Measurements from ENCODE around the gene RGMB. TPM values are rescaled to one million over a fixed set of nuclear protein-coding genes. Genes with fewer than 3 reads are reported as not detected.
A peak's percentile ranks its signal among the peaks of the same experiment; 100 is the strongest.
"Not testable (repeated sequence)": the region's sequence is repeated elsewhere in the genome, so short reads cannot be mapped to it uniquely, and the experiment has no call there.

RGMB gene, protein sequence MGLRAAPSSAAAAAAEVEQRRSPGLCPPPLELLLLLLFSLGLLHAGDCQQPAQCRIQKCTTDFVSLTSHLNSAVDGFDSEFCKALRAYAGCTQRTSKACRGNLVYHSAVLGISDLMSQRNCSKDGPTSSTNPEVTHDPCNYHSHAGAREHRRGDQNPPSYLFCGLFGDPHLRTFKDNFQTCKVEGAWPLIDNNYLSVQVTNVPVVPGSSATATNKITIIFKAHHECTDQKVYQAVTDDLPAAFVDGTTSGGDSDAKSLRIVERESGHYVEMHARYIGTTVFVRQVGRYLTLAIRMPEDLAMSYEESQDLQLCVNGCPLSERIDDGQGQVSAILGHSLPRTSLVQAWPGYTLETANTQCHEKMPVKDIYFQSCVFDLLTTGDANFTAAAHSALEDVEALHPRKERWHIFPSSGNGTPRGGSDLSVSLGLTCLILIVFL
- total RNA-seq (27.9 TPM), polyA plus RNA-seq (1 to 10 TPM; 3.9 to 4.3 (median 4.3) TPM)

- Histone ChIP-seq H3K4me3 (ENCODE audit: low read depth, low read length) (peak within 1 kb of the TSS; percentile 93), H3K9me3 (ENCODE audit: control insufficient read depth in 2 of 2, low read length in 2 of 2) (no peaks in the 10 kb centered on the region), H3K4me1 (ENCODE audit: control insufficient read depth, insufficient read depth, low read length, poor library complexity, severe bottlenecking) (peaks cover 65% of the 10 kb centered on the region), H3K27ac (ENCODE audit: insufficient read depth, low read length, poor library complexity, severe bottlenecking) (peak within 1 kb of the TSS; percentile 72), H3K27me3 (ENCODE audit: control insufficient read depth, insufficient read depth, low read length) (peaks cover 7% of the 10 kb centered on the region), H3K36me3 (ENCODE audit: control insufficient read depth, insufficient read depth, low read length) (no peaks in the 10 kb centered on the region)
- ATAC-seq (ENCODE audit: low read depth in 2 of 2), result peak; percentile 88 to 90
- Mint-ChIP-seq H3K27ac (peak within 1 kb of the TSS; percentile 95 to 98 (median 97)), H3K27me3 (peaks cover 43% of the 10 kb centered on the region), H3K9me3 (peaks cover 0 to 4% (median 0%) of the 10 kb centered on the region in 7 donors), H3K4me1 (peaks cover 24 to 80% (median 56%) of the 10 kb centered on the region in 4 donors), H3K36me3 (no peaks in the 10 kb centered on the region), H3K4me3 (peak within 1 kb of the TSS; percentile 99 to 100 (median 100))
- DNase-seq, result peak; percentile 88 to 95 (median 91)
These were observed at the start of gene RGMB for GRCh38 chr5:98773464-98774191. TSS of gene RGMB (plus strand) at chr5:98773663. CDS start at chr5:98774071, 408 bp downstream.

GRCh38 chr5:98726258-98726657 lies 47.2 kb upstream of the RGMB start:
- Mint-ChIP-seq H3K27ac (no peak overlapping the region), H3K4me1 (no peaks in the 10 kb centered on the region)
- H3K4me3 ChIP-seq (ENCODE audit: low read depth, low read length), result no peak overlapping the region

GRCh38 chr5:98727686-98728085 lies 45.8 kb upstream of the RGMB start:
- Histone ChIP-seq H3K4me3 (ENCODE audit: low read depth, low read length) (no peak overlapping the region), H3K27ac (ENCODE audit: insufficient read depth, low read length, poor library complexity, severe bottlenecking) (no peak overlapping the region), H3K27me3 (ENCODE audit: control insufficient read depth, insufficient read depth, low read length) (peaks cover 2% of the 10 kb centered on the region), H3K36me3 (ENCODE audit: control insufficient read depth, insufficient read depth, low read length) (no peaks in the 10 kb centered on the region), H3K9me3 (ENCODE audit: control insufficient read depth in 2 of 2, low read length in 2 of 2) (no peaks in the 10 kb centered on the region), H3K4me1 (ENCODE audit: control insufficient read depth, insufficient read depth, low read length, poor library complexity, severe bottlenecking) (no peaks in the 10 kb centered on the region)
- no peak overlapping the region for H3K4me3 Mint-ChIP-seq
- H3K4me1 Mint-ChIP-seq, result no peaks in the 10 kb centered on the region
- no peak overlapping the region for H3K27ac Mint-ChIP-seq
- H3K9me3 Mint-ChIP-seq, result no peaks in the 10 kb centered on the region
- no peaks in the 10 kb centered on the region for H3K36me3 Mint-ChIP-seq
- DNase-seq (no peak), ATAC-seq (ENCODE audit: low read depth in 2 of 2) (no peak)
- H3K27me3 Mint-ChIP-seq, result no peaks in the 10 kb centered on the region

More at GRCh38 chr5:98726258-98726657, 47.2 kb upstream of the RGMB start:
- H3K9me3 ChIP-seq (ENCODE audit: control insufficient read depth in 2 of 2, low read length in 2 of 2), result no peaks in the 10 kb centered on the region
- H3K27ac ChIP-seq (ENCODE audit: insufficient read depth, low read length, poor library complexity, severe bottlenecking), result no peak overlapping the region
- ATAC-seq (ENCODE audit: low read depth in 2 of 2) (no peak), DNase-seq (no peak)
- H3K4me1 ChIP-seq (ENCODE audit: control insufficient read depth, insufficient read depth, low read length, poor library complexity, severe bottlenecking), result no peaks in the 10 kb centered on the region
- Mint-ChIP-seq H3K9me3 (peaks cover 0 to 3% (median 0%) of the 10 kb centered on the region in 7 donors), H3K27me3 (no peaks in the 10 kb centered on the region), H3K4me3 (no peak overlapping the region), H3K36me3 (no peaks in the 10 kb centered on the region)
- no peaks in the 10 kb centered on the region for H3K36me3 ChIP-seq (ENCODE audit: control insufficient read depth, insufficient read depth, low read length)
- no peaks in the 10 kb centered on the region for H3K27me3 ChIP-seq (ENCODE audit: control insufficient read depth, insufficient read depth, low read length)

GRCh38 chr5:98734646-98735045 lies 38.8 kb upstream of the RGMB start:
- Histone ChIP-seq H3K27ac (ENCODE audit: insufficient read depth, low read length, poor library complexity, severe bottlenecking) (no peak overlapping the region), H3K36me3 (ENCODE audit: control insufficient read depth, insufficient read depth, low read length) (no peaks in the 10 kb centered on the region), H3K4me1 (ENCODE audit: control insufficient read depth, insufficient read depth, low read length, poor library complexity, severe bottlenecking) (no peaks in the 10 kb centered on the region), H3K9me3 (ENCODE audit: control insufficient read depth in 2 of 2, low read length in 2 of 2) (no peaks in the 10 kb centered on the region), H3K27me3 (ENCODE audit: control insufficient read depth, insufficient read depth, low read length) (peaks cover 5% of the 10 kb centered on the region), H3K4me3 (ENCODE audit: low read depth, low read length) (no peak overlapping the region)
- ATAC-seq (ENCODE audit: low read depth in 2 of 2) (no peak), DNase-seq (no peak)
- peaks cover 9% of the 10 kb centered on the region for H3K27me3 Mint-ChIP-seq
- no peak overlapping the region for H3K4me3 Mint-ChIP-seq
- H3K27ac Mint-ChIP-seq, result no peak overlapping the region
- peaks cover 0 to 5% (median 0%) of the 10 kb centered on the region in 7 donors for H3K9me3 Mint-ChIP-seq
- H3K4me1 Mint-ChIP-seq, result no peaks in the 10 kb centered on the region
- no peaks in the 10 kb centered on the region for H3K36me3 Mint-ChIP-seq

DNA sequence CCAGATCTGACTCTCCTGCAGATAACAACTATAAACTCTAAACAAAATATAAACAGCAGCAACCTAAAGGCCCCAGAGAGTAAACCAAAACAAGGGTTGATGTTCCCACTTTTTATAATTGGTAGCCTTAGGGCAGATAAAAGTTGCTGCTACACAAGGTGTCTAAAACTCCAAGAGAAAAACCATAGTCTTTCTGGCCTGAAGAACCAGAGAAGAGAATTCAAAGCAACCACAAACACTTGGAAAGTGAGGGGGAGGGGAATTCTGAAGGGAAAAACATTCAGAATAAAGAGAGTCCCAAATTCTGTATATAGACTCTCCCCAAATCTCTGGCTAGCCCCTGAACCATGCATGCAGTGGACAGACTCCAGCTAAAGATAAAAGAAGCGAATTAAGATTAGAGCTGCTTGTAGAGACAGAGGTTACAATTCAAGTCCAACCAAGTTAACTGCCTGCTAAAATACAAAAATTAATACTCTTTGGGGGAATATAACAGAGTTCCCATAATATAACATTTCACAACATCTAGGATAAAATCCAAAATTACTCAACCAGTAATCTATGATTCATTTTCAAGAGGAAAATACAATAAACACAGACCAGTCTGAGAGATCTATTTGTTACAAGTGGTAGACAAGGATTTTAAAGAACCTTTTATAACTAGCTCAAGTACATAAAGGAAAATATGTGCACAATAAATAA lies 37.5 kb upstream of the RGMB start:
- H3K27me3 Mint-ChIP-seq, result peaks cover 13% of the 10 kb centered on the region
- Histone ChIP-seq H3K9me3 (ENCODE audit: control insufficient read depth in 2 of 2, low read length in 2 of 2) (no peaks in the 10 kb centered on the region), H3K27me3 (ENCODE audit: control insufficient read depth, insufficient read depth, low read length) (peaks cover 5% of the 10 kb centered on the region), H3K36me3 (ENCODE audit: control insufficient read depth, insufficient read depth, low read length) (no peaks in the 10 kb centered on the region), H3K4me1 (ENCODE audit: control insufficient read depth, insufficient read depth, low read length, poor library complexity, severe bottlenecking) (no peaks in the 10 kb centered on the region), H3K27ac (ENCODE audit: insufficient read depth, low read length, poor library complexity, severe bottlenecking) (no peak overlapping the region), H3K4me3 (ENCODE audit: low read depth, low read length) (no peak overlapping the region)
- H3K27ac Mint-ChIP-seq, result no peak overlapping the region
- H3K4me1 Mint-ChIP-seq, result no peaks in the 10 kb centered on the region
- no peak for ATAC-seq (ENCODE audit: low read depth in 2 of 2)
- no peaks in the 10 kb centered on the region for H3K36me3 Mint-ChIP-seq
- H3K4me3 Mint-ChIP-seq, result no peak overlapping the region
- peaks cover 0 to 5% (median 0%) of the 10 kb centered on the region in 7 donors for H3K9me3 Mint-ChIP-seq
- no peak for DNase-seq

DNA sequence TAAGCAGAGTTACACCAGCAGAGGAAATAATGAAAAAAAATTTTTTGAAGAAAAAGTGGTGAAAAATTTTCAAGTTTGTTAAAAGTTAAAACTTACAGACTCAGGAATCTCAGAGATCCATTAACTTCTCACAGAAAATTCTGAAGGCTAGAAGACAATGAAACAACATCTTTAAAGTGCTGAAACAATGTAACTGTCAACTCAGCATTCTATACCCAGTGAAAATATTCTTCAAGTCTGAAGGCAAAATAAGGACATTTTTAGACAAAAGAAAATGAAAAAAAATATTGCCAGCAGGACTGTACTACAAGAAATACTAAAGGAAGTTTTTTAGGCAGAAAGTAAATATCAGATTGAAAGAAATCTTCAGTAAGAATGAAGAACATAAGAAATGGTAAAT lies 36.7 kb upstream of the RGMB start:
- Histone ChIP-seq H3K4me3 (ENCODE audit: low read depth, low read length) (no peak overlapping the region), H3K36me3 (ENCODE audit: control insufficient read depth, insufficient read depth, low read length) (no peaks in the 10 kb centered on the region), H3K27ac (ENCODE audit: insufficient read depth, low read length, poor library complexity, severe bottlenecking) (no peak overlapping the region), H3K9me3 (ENCODE audit: control insufficient read depth in 2 of 2, low read length in 2 of 2) (no peaks in the 10 kb centered on the region), H3K4me1 (ENCODE audit: control insufficient read depth, insufficient read depth, low read length, poor library complexity, severe bottlenecking) (no peaks in the 10 kb centered on the region), H3K27me3 (ENCODE audit: control insufficient read depth, insufficient read depth, low read length) (peaks cover 6% of the 10 kb centered on the region)
- Mint-ChIP-seq H3K4me1 (no peaks in the 10 kb centered on the region), H3K36me3 (no peaks in the 10 kb centered on the region), H3K4me3 (no peak overlapping the region), H3K27ac (no peak overlapping the region), H3K9me3 (peaks cover 0 to 5% (median 0%) of the 10 kb centered on the region in 7 donors), H3K27me3 (peaks cover 13% of the 10 kb centered on the region)
- ATAC-seq (ENCODE audit: low read depth in 2 of 2) (no peak), DNase-seq (no peak)

DNA sequence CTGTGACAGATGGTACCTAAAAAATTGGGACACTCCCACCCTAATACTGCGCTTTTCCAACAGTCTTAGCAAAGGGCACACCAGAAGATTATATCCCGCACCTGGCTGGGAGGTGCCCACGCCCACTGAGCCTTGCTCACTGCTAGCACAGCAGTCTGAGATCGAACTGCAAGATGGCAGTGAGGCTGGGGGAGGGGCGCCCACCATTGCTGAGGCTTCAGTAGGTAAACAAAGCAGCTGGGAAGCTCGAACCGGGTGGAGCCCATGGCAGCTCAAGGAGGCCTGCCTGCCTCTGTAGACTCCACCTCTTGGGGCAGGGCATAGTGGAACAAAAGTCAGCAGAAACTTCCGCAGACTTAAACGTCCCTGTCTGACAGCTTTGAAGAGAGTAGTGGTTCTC lies 36.0 kb upstream of the RGMB start:
- not testable (repeated sequence) for H3K9me3 Mint-ChIP-seq; H3K36me3 Mint-ChIP-seq; H3K36me3 ChIP-seq (ENCODE audit: control insufficient read depth, insufficient read depth, low read length); H3K27me3 ChIP-seq (ENCODE audit: control insufficient read depth, insufficient read depth, low read length); H3K4me1 Mint-ChIP-seq; ATAC-seq (ENCODE audit: low read depth in 2 of 2); H3K27ac Mint-ChIP-seq; DNase-seq; H3K27ac ChIP-seq (ENCODE audit: insufficient read depth, low read length, poor library complexity, severe bottlenecking); H3K9me3 ChIP-seq (ENCODE audit: control insufficient read depth in 2 of 2, low read length in 2 of 2); H3K4me3 ChIP-seq (ENCODE audit: low read depth, low read length); H3K4me3 Mint-ChIP-seq; H3K4me1 ChIP-seq (ENCODE audit: control insufficient read depth, insufficient read depth, low read length, poor library complexity, severe bottlenecking)
- peaks cover 13% of the 10 kb centered on the region for H3K27me3 Mint-ChIP-seq
